MM.1S (cell line): ENCODE data around the gene UBE2G2.

ENCODE experiments used
- DNase-seq: peaks from one replicate; pipeline ENCODE4 v3.0.0-alpha.2; 2015
- H2AFZ ChIP-seq: fragments of 300-600 bp; sonication (generic); 2 replicates; pipeline ENCODE4 v1.6.0; 2016; ENCODE audit warnings: antibody characterized with exemption, low read length
- H3F3A ChIP-seq: fragments of 300-600 bp; sonication (generic); 2 replicates; pipeline ENCODE4 v1.6.1; 2016; ENCODE audit warnings: mild to moderate bottlenecking, antibody characterized with exemption, low read length, moderate library complexity, mixed read lengths; ENCODE audit not compliant: insufficient read depth
- H3K27ac ChIP-seq: fragments of 300-600 bp; sonication (generic); 2 replicates; pipeline ENCODE4 v1.5.1; 2016; ENCODE audit warnings: mild to moderate bottlenecking, low read length
- H3K27me3 ChIP-seq: fragments of 300-600 bp; sonication (generic); replicated peaks from 2 replicates; pipeline ENCODE4 v1.6.0; 2016; ENCODE audit warnings: low read length; ENCODE audit not compliant: insufficient read depth
- H3K36me3 ChIP-seq: fragments of 300-600 bp; sonication (generic); replicated peaks from 2 replicates; pipeline ENCODE4 v1.6.1; 2016; ENCODE audit warnings: mild to moderate bottlenecking, low read length, mixed read lengths; ENCODE audit not compliant: insufficient read depth
- H3K4me1 ChIP-seq: fragments of 300-600 bp; sonication (generic); 2 replicates; pipeline ENCODE4 v1.6.1; 2016; ENCODE audit warnings: low read length, mixed read lengths
- H3K4me2 ChIP-seq: fragments of 300-600 bp; sonication (generic); 2 replicates; pipeline ENCODE4 v1.6.0; 2016; ENCODE audit warnings: low read depth, low read length
- H3K4me3 ChIP-seq: fragments of 300-600 bp; sonication (generic); 2 replicates; pipeline ENCODE4 v1.5.1; 2016; ENCODE audit warnings: low read length, mixed read lengths
- H3K79me2 ChIP-seq: fragments of 300-600 bp; sonication (generic); 2 replicates; pipeline ENCODE4 v1.6.1; 2016; ENCODE audit warnings: mixed run types, low read length, mixed read lengths
- H3K9ac ChIP-seq: fragments of 300-600 bp; sonication (generic); 2 replicates; pipeline ENCODE4 v1.6.1; 2016; ENCODE audit warnings: low read length, mixed read lengths
- H3K9me2 ChIP-seq: fragments of 300-600 bp; sonication (generic); replicated peaks from 2 replicates; pipeline ENCODE4 v1.6.1; 2016; ENCODE audit warnings: mild to moderate bottlenecking, low read length, mixed read lengths; ENCODE audit not compliant: insufficient read depth
- H3K9me3 ChIP-seq: fragments of 300-600 bp; sonication (generic); replicated peaks from 2 replicates; pipeline ENCODE4 v1.6.1; 2016; ENCODE audit warnings: mild to moderate bottlenecking, low read length, mixed read lengths; ENCODE audit not compliant: insufficient read depth
- H4K20me1 ChIP-seq: fragments of 300-600 bp; sonication (generic); 2 replicates; pipeline ENCODE4 v1.6.1; 2016; ENCODE audit warnings: mild to moderate bottlenecking, low read length, moderate library complexity, mixed read lengths; ENCODE audit not compliant: insufficient read depth
- EZH2 ChIP-seq: fragments of 300-600 bp; sonication (generic); optimal IDR thresholded peaks from 2 replicates; pipeline ENCODE3; 2017; ENCODE audit warnings: low read depth, mild to moderate bottlenecking, antibody characterized with exemption, low read length, mixed read lengths
- EZH2phosphoT487 ChIP-seq: fragments of 300-600 bp; sonication (generic); IDR thresholded peaks from 2 replicates; pipeline ENCODE4 v1.6.1; 2018; ENCODE audit warnings: antibody characterized with exemption, low read length
- TF ChIP-seq, protein P1 (sequence below): fragments of 300-600 bp; sonication (generic); IDR thresholded peaks from 2 replicates; pipeline ENCODE4 v1.5.1; 2016; ENCODE audit warnings: antibody characterized with exemption, low read length, mixed read lengths

Gene UBE2G2

DNA sequence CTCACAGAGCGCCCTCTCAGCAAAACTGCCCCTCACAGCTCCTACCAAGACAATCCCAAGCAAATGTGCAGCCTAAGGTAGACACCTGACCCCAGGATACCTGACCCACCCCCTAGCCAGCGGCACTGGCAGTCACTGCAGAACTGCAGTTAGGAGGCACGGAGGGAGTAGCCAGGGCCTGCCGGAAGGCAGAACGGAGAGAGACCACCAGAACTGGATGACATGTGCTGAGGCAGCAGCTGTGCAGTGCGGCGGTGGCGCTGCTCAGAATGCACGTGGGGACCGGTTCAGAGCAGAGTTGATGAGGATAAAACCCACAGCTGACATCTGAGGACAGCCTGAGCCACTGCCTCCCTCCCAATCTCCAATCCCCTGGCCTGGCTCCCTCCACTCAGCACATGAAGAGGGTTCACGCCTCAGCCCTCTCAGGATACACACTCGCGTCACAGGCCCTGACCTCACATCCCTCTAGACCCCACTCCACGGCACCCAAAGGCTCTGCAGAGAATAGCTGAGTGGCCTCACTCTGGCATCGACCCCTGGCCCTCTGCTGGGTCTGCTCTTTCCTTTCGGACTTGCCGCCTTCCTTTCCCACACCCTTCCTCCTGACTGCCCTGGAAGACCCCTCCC lies 29.6 kb downstream of the UBE2G2 start:
- Histone ChIP-seq H3K27ac (no peak overlapping the region), H3K27me3 (no peaks in the 10 kb centered on the region), H3K79me2 (no peaks in the 10 kb centered on the region; the same call in 1 of the 2 replicates), H3K4me3 (no peak overlapping the region), H3K9me3 (no peaks in the 10 kb centered on the region), H3K9ac (no peak overlapping the region), H3K9me2 (no peaks in the 10 kb centered on the region), H4K20me1 (no peaks in the 10 kb centered on the region), H3K4me1 (no peaks in the 10 kb centered on the region), H3K4me2 (no peak overlapping the region), H3F3A (no peaks in the 10 kb centered on the region), H3K36me3 (peaks cover 28% of the 10 kb centered on the region), H2AFZ (no peak overlapping the region)
- TF ChIP-seq EZH2phosphoT487 (no peak), EZH2 (no peak)
- TF ChIP-seq, protein P1, sequence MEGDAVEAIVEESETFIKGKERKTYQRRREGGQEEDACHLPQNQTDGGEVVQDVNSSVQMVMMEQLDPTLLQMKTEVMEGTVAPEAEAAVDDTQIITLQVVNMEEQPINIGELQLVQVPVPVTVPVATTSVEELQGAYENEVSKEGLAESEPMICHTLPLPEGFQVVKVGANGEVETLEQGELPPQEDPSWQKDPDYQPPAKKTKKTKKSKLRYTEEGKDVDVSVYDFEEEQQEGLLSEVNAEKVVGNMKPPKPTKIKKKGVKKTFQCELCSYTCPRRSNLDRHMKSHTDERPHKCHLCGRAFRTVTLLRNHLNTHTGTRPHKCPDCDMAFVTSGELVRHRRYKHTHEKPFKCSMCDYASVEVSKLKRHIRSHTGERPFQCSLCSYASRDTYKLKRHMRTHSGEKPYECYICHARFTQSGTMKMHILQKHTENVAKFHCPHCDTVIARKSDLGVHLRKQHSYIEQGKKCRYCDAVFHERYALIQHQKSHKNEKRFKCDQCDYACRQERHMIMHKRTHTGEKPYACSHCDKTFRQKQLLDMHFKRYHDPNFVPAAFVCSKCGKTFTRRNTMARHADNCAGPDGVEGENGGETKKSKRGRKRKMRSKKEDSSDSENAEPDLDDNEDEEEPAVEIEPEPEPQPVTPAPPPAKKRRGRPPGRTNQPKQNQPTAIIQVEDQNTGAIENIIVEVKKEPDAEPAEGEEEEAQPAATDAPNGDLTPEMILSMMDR, result no peak
- DNase-seq, result no peak

DNA sequence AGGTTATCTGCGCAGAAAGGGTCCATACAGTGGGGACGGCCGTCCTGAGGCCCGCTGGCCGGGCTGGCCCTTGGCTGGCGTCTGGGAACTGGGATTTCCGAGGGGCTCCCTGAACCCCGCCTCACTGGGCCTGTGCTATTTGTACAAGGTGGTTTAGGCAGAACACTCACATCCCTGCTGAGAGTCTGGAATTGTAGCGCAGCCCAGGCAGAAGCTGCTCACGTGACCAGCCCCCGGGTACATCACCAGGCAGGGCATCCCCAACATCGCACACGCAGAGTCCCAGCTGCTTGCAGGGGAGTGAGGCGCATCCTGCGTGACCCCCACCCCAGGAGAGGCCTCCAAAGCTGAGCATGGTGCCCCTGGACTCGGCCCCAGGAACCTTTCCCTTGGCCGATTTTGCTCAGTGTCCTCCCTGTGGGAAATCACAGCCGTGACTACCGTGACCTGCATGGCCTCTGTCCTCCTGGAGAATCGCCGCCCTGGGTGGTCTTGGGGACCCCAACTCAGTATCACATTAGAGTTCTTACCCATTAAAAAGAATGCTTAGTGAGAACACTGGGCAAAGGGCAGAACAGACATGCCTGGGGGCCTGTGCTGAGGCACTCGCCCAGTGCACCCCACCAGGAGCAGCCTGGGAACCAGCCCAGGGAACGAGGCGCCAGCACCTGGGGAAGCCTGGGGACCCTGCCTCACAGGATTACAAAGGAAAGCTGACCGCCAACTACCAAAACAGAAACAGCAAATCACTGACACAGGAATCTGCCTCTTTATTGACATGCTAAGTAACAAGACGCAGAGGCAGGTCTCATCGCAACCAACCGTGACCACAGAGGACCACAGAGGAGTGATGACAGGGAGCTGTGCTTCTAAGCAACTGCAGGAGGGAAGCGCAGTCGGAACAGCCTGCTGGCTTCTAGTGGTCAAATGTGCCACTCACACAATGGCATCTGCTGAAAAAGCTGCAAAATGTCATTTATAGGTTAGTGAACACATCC lies 33.5 kb downstream of the UBE2G2 start:
- Histone ChIP-seq H3K36me3 (peaks cover 7% of the 10 kb centered on the region), H3K4me3 (no peak overlapping the region), H4K20me1 (no peaks in the 10 kb centered on the region), H2AFZ (no peak overlapping the region), H3K4me2 (no peak overlapping the region), H3K27me3 (0 out of 2 replicates have a peak, but pooled peaks cover 3% of the 10 kb centered on the region), H3K27ac (no peak overlapping the region), H3K9me2 (no peaks in the 10 kb centered on the region), H3F3A (no peaks in the 10 kb centered on the region), H3K4me1 (no peaks in the 10 kb centered on the region; the same call in 1 of the 2 replicates), H3K79me2 (no peaks in the 10 kb centered on the region), H3K9me3 (no peaks in the 10 kb centered on the region), H3K9ac (no peak overlapping the region)
- no peak for DNase-seq
- TF ChIP-seq, protein P1, result no peak
- TF ChIP-seq EZH2 (no peak), EZH2phosphoT487 (no peak)

DNA sequence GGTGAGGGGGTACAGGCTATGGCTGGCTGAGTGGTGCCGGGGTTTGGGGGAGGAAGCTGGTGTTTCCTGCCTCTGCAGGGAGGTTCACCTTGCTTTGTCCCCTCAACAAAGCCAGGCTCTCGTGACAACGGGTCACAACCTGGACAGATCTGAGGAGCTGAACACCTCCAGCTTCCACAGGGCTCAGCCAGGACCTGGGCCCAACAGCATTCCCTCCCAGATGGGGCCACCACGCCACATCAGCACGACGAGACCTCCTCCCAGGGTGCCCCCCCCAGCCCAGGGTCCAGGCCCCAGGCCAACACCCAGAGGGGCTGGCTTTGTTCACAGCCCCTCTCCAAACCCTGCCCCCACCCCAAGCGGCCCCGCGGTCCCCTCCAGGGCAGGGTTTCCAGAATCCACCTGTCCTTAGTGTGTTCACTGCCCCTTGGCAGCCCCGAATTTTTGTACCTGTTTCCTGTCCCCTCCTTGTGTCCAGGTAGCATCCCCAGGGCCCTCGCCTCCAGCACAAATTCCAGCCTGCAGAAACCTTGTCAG lies 34.7 kb downstream of the UBE2G2 start:
- Histone ChIP-seq H3K4me1 (no peaks in the 10 kb centered on the region; the same call in 1 of the 2 replicates), H4K20me1 (no peaks in the 10 kb centered on the region), H3K36me3 (peaks cover 7% of the 10 kb centered on the region; the same call in 1 of the 2 replicates), H3K27ac (no peak overlapping the region), H3K9me3 (no peaks in the 10 kb centered on the region), H3K9ac (no peak overlapping the region), H3F3A (no peaks in the 10 kb centered on the region), H3K4me2 (no peak overlapping the region), H2AFZ (no peak overlapping the region), H3K9me2 (no peaks in the 10 kb centered on the region), H3K79me2 (no peaks in the 10 kb centered on the region), H3K27me3 (peaks cover 14% of the 10 kb centered on the region; the same call in 1 of the 2 replicates), H3K4me3 (no peak overlapping the region)
- DNase-seq, result no peak
- TF ChIP-seq, protein P1, result no peak
- TF ChIP-seq EZH2, result no peak
- TF ChIP-seq EZH2phosphoT487, result no peak
